IMR-90 (cell line): ENCODE measurements around the gene FAXC. TPM values are rescaled to one million over a fixed set of nuclear protein-coding genes. Genes with fewer than 3 reads are reported as not detected.

Experiments used
- ATAC-seq: fragments of 200-7000 bp; cut with Tn5 transposase; 2 replicates; pipeline ENCODE4 v1.9.1; 2020; ENCODE audit warnings: low read depth, mild to moderate bottlenecking, moderate library complexity
- BruUV-seq: library from RNA; stranded (reverse); fragments of 400-500 nt; replicated peaks from 2 replicates; lab custom pipeline; 2021; lab: Mats Ljungman, UMichigan
- CTCF ChIA-PET: fragments of 300-600 bp; formaldehyde crosslinking; extraction: SDS; loops from one replicate; lab custom pipeline; 2021; ENCODE audit warnings: antibody characterized with exemption; lab: Yijun Ruan, JAX
- POLR2A ChIA-PET: fragments of 300-600 bp; sonication (Branson Sonifier 250); formaldehyde crosslinking; loops from one replicate; lab custom pipeline; 2022; ENCODE audit warnings: antibody characterized with exemption; ENCODE audit not compliant: unreplicated experiment; lab: Charles Lee
- DNase-seq: peaks from one replicate; pipeline ENCODE4 v3.0.0; 2013
- H2AFZ ChIP-seq: replicated peaks from 2 replicates; pipeline ENCODE3; 2013; ENCODE audit warnings: low read length, mild to moderate bottlenecking; ENCODE audit not compliant: poor library complexity
- H2AK5ac ChIP-seq: 2 replicates; pipeline ENCODE4 v1.6.1; 2013; ENCODE audit warnings: low read depth, low read length, inconsistent platforms
- H2AK9ac ChIP-seq: replicated peaks from 2 replicates; pipeline ENCODE3; 2013; ENCODE audit warnings: mild to moderate bottlenecking, low read depth, low read length, moderate library complexity; ENCODE audit not compliant: poor library complexity
- H2BK120ac ChIP-seq: 2 replicates; pipeline ENCODE4 v1.6.1; 2013; ENCODE audit warnings: low read depth, low read length, inconsistent platforms
- H2BK15ac ChIP-seq: 3 replicates; pipeline ENCODE4 v1.6.1; 2013; ENCODE audit warnings: low read depth, low read length, inconsistent platforms
- H2BK20ac ChIP-seq: 2 replicates; pipeline ENCODE4 v1.6.1; 2013; ENCODE audit warnings: low read depth, mild to moderate bottlenecking, inconsistent platforms, low read length, moderate library complexity
- H2BK5ac ChIP-seq: 2 replicates; pipeline ENCODE4 v1.6.1; 2013; ENCODE audit warnings: mild to moderate bottlenecking, low read depth, low read length, inconsistent platforms; ENCODE audit not compliant: poor library complexity, severe bottlenecking
- H3K14ac ChIP-seq: replicated peaks from 2 replicates; pipeline ENCODE4 v1.6.1; 2013; ENCODE audit warnings: low read depth, low read length, inconsistent platforms
- H3K18ac ChIP-seq: 2 replicates; pipeline ENCODE4 v1.6.1; 2013; ENCODE audit warnings: low read depth, low read length, control low read depth
- H3K23ac ChIP-seq: 2 replicates; pipeline ENCODE4 v1.6.1; 2013; ENCODE audit warnings: low read depth, low read length, inconsistent platforms
- H3K27ac ChIP-seq: 2 replicates; pipeline ENCODE4 v1.5.1; 2013; ENCODE audit warnings: mild to moderate bottlenecking, control low read depth, low read length; ENCODE audit not compliant: insufficient read depth
- H3K27me3 ChIP-seq: 2 replicates; pipeline ENCODE4 v1.6.1; 2013; ENCODE audit warnings: low read length; ENCODE audit not compliant: control insufficient read depth, insufficient read depth
- H3K36me3 ChIP-seq: 2 replicates; pipeline ENCODE4 v1.6.1; 2013; ENCODE audit warnings: low read length, mixed read lengths; ENCODE audit not compliant: control insufficient read depth, insufficient read depth
- H3K4ac ChIP-seq: 2 replicates; pipeline ENCODE4 v1.6.1; 2013; ENCODE audit warnings: low read depth, low read length, inconsistent platforms
- H3K4me1 ChIP-seq: 2 replicates; pipeline ENCODE4 v1.6.1; 2013; ENCODE audit warnings: low read length, mixed read lengths; ENCODE audit not compliant: control insufficient read depth, insufficient read depth
- H3K4me2 ChIP-seq: 2 replicates; pipeline ENCODE4 v1.6.1; 2013; ENCODE audit warnings: low read depth, mild to moderate bottlenecking, control low read depth, low read length, moderate library complexity
- H3K4me3 ChIP-seq: 2 replicates; pipeline ENCODE4 v1.5.1; 2013; ENCODE audit warnings: low read depth, mild to moderate bottlenecking, control low read depth, low read length, moderate library complexity; ENCODE audit not compliant: insufficient read depth
- H3K56ac ChIP-seq: 2 replicates; pipeline ENCODE4 v1.6.1; 2013; ENCODE audit warnings: low read length, inconsistent platforms; ENCODE audit not compliant: insufficient read depth; ENCODE audit errors: extremely low read depth
- H3K79me1 ChIP-seq, 2 experiments: 2 replicates each; pipeline ENCODE4 v1.6.1; 2013; ENCODE audit warnings: low read length in 2 of 2, inconsistent platforms in 1 of 2, low read depth in 1 of 2
- H3K9ac ChIP-seq: 2 replicates; pipeline ENCODE4 v1.6.1; 2013; ENCODE audit warnings: low read depth, low read length, control low read depth
- H3K9me1 ChIP-seq: 2 replicates; pipeline ENCODE4 v1.6.1; 2013; ENCODE audit warnings: low read length, inconsistent platforms; ENCODE audit not compliant: insufficient read depth
- H3K9me3 ChIP-seq: 2 replicates; pipeline ENCODE4 v1.6.1; 2013; ENCODE audit warnings: low read length; ENCODE audit not compliant: control insufficient read depth, insufficient read depth
- H4K20me1 ChIP-seq: 2 replicates; pipeline ENCODE4 v1.6.1; 2013; ENCODE audit warnings: low read length, inconsistent platforms; ENCODE audit not compliant: insufficient read depth
- H4K5ac ChIP-seq: 2 replicates; pipeline ENCODE4 v1.6.1; 2013; ENCODE audit warnings: mild to moderate bottlenecking, low read depth, low read length, control low read depth
- H4K8ac ChIP-seq, 2 experiments: 2 replicates each; pipeline ENCODE4 v1.6.1; 2013; ENCODE audit warnings: low read depth in 2 of 2, low read length in 2 of 2, control low read depth in 1 of 2, inconsistent platforms in 1 of 2
- H4K91ac ChIP-seq: 2 replicates; pipeline ENCODE4 v1.6.1; 2013; ENCODE audit warnings: low read depth, low read length, inconsistent platforms; ENCODE audit not compliant: insufficient read depth
- CEBPB ChIP-seq: IDR thresholded peaks from 2 replicates; pipeline ENCODE4 v1.6.1; 2012; ENCODE audit warnings: low read depth, low read length, improper control_type of control experiment
- CHD1 ChIP-seq: IDR thresholded peaks from 2 replicates; pipeline ENCODE4 v1.6.1; 2012; ENCODE audit warnings: low read depth, low read length, improper control_type of control experiment
- ELK1 ChIP-seq: fragments of 150-350 bp; IDR thresholded peaks from 2 replicates; pipeline ENCODE4 v1.6.1; 2016; ENCODE audit warnings: low read depth, mild to moderate bottlenecking, low read length, moderate library complexity, borderline replicate concordance
- FOS ChIP-seq: fragments of 150-350 bp; IDR thresholded peaks from 2 replicates; pipeline ENCODE4 v1.6.1; 2016; ENCODE audit warnings: low read depth, low read length
- MAFK ChIP-seq: IDR thresholded peaks from 2 replicates; pipeline ENCODE4 v1.6.1; 2012; ENCODE audit warnings: low read depth, low read length, improper control_type of control experiment
- NFE2L2 ChIP-seq: fragments of 150-350 bp; IDR thresholded peaks from 2 replicates; pipeline ENCODE4 v1.6.1; 2016; ENCODE audit warnings: low read depth, mild to moderate bottlenecking, low read length
- RAD21 ChIP-seq: IDR thresholded peaks from 2 replicates; pipeline ENCODE4 v1.6.1; 2012; ENCODE audit warnings: low read length, improper control_type of control experiment
- RFX5 ChIP-seq: IDR thresholded peaks from 2 replicates; pipeline ENCODE4 v1.8.0; 2012; ENCODE audit warnings: low read depth, mild to moderate bottlenecking, low read length, moderate library complexity
- SMC3 ChIP-seq: fragments of 150-350 bp; IDR thresholded peaks from 2 replicates; pipeline ENCODE4 v1.6.1; 2016; ENCODE audit warnings: low read depth, mild to moderate bottlenecking, antibody characterized with exemption, low read length, moderate library complexity
- WGBS, 2 experiments: methylation state at CpG; one replicate each; pipeline versions ENCODE4 v1.1.5 to v1.1.7; 2013; ENCODE audit warnings: missing lambda C conversion rate in 2 of 2; ENCODE audit not compliant: insufficient read length in 1 of 2; ENCODE audit errors: extremely low coverage in 2 of 2; 5-methylcytosine and 5-hydroxymethylcytosine counted together
- dilution Hi-C: fragments of 300-500 bp; cut with HindIII; formaldehyde crosslinking; loops from one replicate; pipeline ENCODE4 v1.14.3; 2018; ENCODE audit warnings: low sequenced_read_pairs; ENCODE audit not compliant: unreplicated experiment
- in situ Hi-C: fragments of 300-500 bp; cut with MboI; formaldehyde crosslinking; loops from 3 replicates; pipeline ENCODE4 v1.14.3; 2019; ENCODE audit warnings: low sequenced_read_pairs, inconsistent platforms, mixed read lengths
- intact Hi-C: fragments of 100-400 bp; cut with micrococcal nuclease; formaldehyde crosslinking; loops from 2 replicates; pipeline ENCODE4 v1.10.0; 2022
- polyA plus RNA-seq, 3 experiments: library from polyadenylated mRNA; depleted of rRNA; stranded (reverse); fragments of >200 nt; gene quantifications; 2 replicates each; pipeline ENCODE4 v1.2.3, GENCODE V29; 2012; ENCODE audit warnings: low replicate concordance in 1 of 3
- total RNA-seq: library from RNA; depleted of rRNA; stranded (reverse); fragments of >200 nt; gene quantifications from 2 replicates; pipeline ENCODE4 v1.2.3, GENCODE V29; 2012
- TF ChIP-seq, protein P1 (sequence below): fragments of 150-350 bp; IDR thresholded peaks from 2 replicates; pipeline ENCODE4 v1.6.1; 2017; ENCODE audit warnings: mild to moderate bottlenecking, antibody characterized with exemption, low read length, low read depth

FAXC gene
- total and polyA plus RNA-seq, 2 of the 4 experiments (the other 2 are of a cell fraction) = 1.1 to 2.7 TPM

GRCh38 chr6:99397287-99397686 is 47.8 kb upstream of the FAXC start:
- no peak overlapping the region for H2BK15ac ChIP-seq
- DNase-seq (no peak), ATAC-seq (no peak)
- no peak overlapping the region for H2AFZ ChIP-seq
- no peaks in the 10 kb centered on the region for H3K4me1 ChIP-seq
- ChIA-PET CTCF (interaction anchor here (0.7 kb wide), 1 partner anchor 13 kb away, joined by 8 read pairs; no protein-coding TSS in a partner anchor), POLR2A (no interaction called here)
- no peak overlapping the region for H3K14ac ChIP-seq
- no peak overlapping the region for H2AK9ac ChIP-seq
- TF ChIP-seq NFE2L2 (no peak), SMC3 (no peak), MAFK (no peak), RAD21 (no peak), ELK1 (no peak), RFX5 (no peak), CHD1 (no peak), CEBPB (no peak), FOS (no peak)
- TF ChIP-seq, protein P1, sequence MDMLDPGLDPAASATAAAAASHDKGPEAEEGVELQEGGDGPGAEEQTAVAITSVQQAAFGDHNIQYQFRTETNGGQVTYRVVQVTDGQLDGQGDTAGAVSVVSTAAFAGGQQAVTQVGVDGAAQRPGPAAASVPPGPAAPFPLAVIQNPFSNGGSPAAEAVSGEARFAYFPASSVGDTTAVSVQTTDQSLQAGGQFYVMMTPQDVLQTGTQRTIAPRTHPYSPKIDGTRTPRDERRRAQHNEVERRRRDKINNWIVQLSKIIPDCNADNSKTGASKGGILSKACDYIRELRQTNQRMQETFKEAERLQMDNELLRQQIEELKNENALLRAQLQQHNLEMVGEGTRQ = no peak
- H3K4me2 ChIP-seq = no peak overlapping the region
- no peaks in the 10 kb centered on the region for H4K20me1 ChIP-seq
- no peak overlapping the region for H4K5ac ChIP-seq
- no CpG with 5 or more reads among the region's 1 CpG for WGBS, 2 experiments
- no TSS peak for BruUV-seq
- H3K9ac ChIP-seq = no peak overlapping the region
- H3K9me3 ChIP-seq = no peaks in the 10 kb centered on the region
- intact Hi-C loops = loop anchor here (2.0 kb wide), 1 partner anchor 14 kb away; no protein-coding TSS in a partner anchor
- no peak overlapping the region for H2BK20ac ChIP-seq
- no peak overlapping the region for H3K56ac ChIP-seq
- H3K18ac ChIP-seq = no peak overlapping the region
- no peak overlapping the region for H3K4ac ChIP-seq
- in situ Hi-C loops = no loop called here
- H3K36me3 ChIP-seq = peaks cover 14% of the 10 kb centered on the region
- no peak overlapping the region for H3K27ac ChIP-seq
- H3K27me3 ChIP-seq = no peaks in the 10 kb centered on the region
- no peak overlapping the region for H2AK5ac ChIP-seq
- peaks cover 0 to 1% of the 10 kb centered on the region in 2 experiments; a peak in 2 of 4 replicates for H3K79me1 ChIP-seq
- no peak overlapping the region for H2BK5ac ChIP-seq
- dilution Hi-C loops = no loop called here
- no peak overlapping the region for H3K4me3 ChIP-seq
- H4K91ac ChIP-seq = no peak overlapping the region
- H3K9me1 ChIP-seq = no peaks in the 10 kb centered on the region
- no peak overlapping the region for H2BK120ac ChIP-seq
- H3K23ac ChIP-seq = no peak overlapping the region
- no peak overlapping the region for H4K8ac ChIP-seq
